NT2/D1 (cell line): ENCODE measurements around the gene NEIL3.

Experiments
- SUZ12 ChIP-seq: IDR thresholded peaks from 2 replicates; pipeline ENCODE4 v1.6.1; 2011; ENCODE audit not compliant: insufficient read length, insufficient read depth; ENCODE audit errors: extremely low read depth
- YY1 ChIP-seq: IDR thresholded peaks from 2 replicates; pipeline ENCODE4 v1.6.1; 2011; ENCODE audit not compliant: insufficient read length, insufficient read depth
- ZNF274 ChIP-seq: IDR thresholded peaks from 2 replicates; pipeline ENCODE4 v1.6.1; 2011; ENCODE audit warnings: mild to moderate bottlenecking, low read depth, low read length

- no peak for TF ChIP-seq YY1
- TF ChIP-seq ZNF274, result no peak
- TF ChIP-seq SUZ12, result no peak
Observed at GRCh38 chr4:177349191-177349590, 39.5 kb downstream of the NEIL3 start.
